ENCODE results near the gene CARD16.

DNA sequence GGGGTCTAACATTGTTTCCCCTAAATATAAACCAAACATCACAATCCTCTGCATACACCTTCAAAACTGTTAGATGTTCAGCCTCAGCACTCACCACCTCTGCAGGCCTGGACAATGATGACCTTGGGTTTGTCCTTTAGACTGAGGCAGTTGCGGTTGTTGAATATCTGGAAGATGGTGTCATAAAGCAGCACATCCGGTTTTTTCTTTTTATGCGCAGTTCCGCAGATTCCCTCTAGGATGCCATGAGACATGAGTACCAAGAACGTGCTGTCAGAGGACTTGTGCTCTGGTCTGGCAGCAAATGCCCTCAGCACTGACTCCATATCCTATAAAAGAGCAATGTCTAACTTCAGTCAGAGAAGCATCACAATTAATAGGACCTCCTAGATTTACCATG, 45.0 kb downstream of the CARD16 start:
- TF ChIP-seq, protein P1, sequence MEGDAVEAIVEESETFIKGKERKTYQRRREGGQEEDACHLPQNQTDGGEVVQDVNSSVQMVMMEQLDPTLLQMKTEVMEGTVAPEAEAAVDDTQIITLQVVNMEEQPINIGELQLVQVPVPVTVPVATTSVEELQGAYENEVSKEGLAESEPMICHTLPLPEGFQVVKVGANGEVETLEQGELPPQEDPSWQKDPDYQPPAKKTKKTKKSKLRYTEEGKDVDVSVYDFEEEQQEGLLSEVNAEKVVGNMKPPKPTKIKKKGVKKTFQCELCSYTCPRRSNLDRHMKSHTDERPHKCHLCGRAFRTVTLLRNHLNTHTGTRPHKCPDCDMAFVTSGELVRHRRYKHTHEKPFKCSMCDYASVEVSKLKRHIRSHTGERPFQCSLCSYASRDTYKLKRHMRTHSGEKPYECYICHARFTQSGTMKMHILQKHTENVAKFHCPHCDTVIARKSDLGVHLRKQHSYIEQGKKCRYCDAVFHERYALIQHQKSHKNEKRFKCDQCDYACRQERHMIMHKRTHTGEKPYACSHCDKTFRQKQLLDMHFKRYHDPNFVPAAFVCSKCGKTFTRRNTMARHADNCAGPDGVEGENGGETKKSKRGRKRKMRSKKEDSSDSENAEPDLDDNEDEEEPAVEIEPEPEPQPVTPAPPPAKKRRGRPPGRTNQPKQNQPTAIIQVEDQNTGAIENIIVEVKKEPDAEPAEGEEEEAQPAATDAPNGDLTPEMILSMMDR (IDR thresholded peaks at IDR 0.05), result no peak
- no peak for TF ChIP-seq POLR2AphosphoS5 (IDR thresholded peaks at IDR 0.05; ENCODE audit: insufficient read depth in 1 of 2, low read depth in 1 of 2)

All from vagina (tissue), 2 donors.